GM12801 (cell line): Measurements from ENCODE around the gene PTX4.

Source experiments
- TF ChIP-seq, protein P1 (sequence below): IDR thresholded peaks from one replicate; pipeline ENCODE4 v1.5.1; 2011; ENCODE audit warnings: control low read depth; ENCODE audit not compliant: insufficient read length; ENCODE audit errors: extremely low read depth

The PTX4 gene

DNA sequence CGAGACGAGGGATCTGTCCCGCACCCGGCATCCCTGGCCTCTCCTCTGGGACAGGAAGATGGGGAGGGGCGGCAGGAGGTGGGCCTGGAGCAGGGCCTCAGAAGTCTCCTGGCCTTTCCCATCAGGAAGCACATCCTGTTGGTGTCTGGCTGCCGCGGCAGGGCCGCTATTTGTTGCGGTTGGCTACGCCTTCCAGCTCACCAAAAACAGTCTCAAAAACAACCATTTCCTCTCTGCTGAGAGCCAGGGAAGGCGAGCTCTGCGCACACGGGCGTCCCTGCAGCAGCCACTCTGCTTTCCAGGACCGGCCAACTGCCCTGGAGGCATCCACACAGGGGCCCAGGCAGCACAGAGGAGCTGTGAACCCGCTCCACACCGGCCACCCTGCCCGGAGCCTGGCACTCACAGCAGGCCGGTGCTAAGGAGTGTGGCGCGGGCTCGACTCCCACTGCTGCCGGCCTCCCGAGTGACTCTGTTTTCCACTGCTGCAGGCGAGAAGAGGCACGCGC lies 44.8 kb upstream of the PTX4 start, which contains the start of gene TMEM204:
Gene TMEM204 (plus strand): TSS at position 224 of the 509 bp plus-strand sequence. CDS start 610 bp downstream, outside the sequence.
- TF ChIP-seq, protein P1, sequence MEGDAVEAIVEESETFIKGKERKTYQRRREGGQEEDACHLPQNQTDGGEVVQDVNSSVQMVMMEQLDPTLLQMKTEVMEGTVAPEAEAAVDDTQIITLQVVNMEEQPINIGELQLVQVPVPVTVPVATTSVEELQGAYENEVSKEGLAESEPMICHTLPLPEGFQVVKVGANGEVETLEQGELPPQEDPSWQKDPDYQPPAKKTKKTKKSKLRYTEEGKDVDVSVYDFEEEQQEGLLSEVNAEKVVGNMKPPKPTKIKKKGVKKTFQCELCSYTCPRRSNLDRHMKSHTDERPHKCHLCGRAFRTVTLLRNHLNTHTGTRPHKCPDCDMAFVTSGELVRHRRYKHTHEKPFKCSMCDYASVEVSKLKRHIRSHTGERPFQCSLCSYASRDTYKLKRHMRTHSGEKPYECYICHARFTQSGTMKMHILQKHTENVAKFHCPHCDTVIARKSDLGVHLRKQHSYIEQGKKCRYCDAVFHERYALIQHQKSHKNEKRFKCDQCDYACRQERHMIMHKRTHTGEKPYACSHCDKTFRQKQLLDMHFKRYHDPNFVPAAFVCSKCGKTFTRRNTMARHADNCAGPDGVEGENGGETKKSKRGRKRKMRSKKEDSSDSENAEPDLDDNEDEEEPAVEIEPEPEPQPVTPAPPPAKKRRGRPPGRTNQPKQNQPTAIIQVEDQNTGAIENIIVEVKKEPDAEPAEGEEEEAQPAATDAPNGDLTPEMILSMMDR: no peak

DNA sequence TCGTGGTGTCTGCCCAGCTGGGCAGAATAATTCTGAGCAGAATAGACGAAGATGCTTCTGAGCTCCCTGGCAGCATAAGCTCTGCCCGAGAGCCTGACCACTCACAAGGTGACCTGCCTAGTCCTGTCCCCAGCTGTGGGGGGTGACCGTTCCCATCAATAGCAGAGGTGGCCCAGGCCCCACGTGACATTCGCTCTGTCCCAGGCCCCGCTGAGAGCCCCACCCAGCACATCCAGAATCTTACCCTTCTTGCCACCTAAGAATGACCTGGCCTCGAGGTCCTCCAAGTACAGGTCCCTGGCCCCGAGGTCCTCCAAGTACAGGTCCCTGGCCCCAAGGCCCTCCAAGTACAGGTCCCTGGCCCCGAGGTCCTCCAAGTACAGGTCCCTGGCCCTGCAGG lies 44.0 kb upstream of the PTX4 start:
- TF ChIP-seq, protein P1: no peak

DNA sequence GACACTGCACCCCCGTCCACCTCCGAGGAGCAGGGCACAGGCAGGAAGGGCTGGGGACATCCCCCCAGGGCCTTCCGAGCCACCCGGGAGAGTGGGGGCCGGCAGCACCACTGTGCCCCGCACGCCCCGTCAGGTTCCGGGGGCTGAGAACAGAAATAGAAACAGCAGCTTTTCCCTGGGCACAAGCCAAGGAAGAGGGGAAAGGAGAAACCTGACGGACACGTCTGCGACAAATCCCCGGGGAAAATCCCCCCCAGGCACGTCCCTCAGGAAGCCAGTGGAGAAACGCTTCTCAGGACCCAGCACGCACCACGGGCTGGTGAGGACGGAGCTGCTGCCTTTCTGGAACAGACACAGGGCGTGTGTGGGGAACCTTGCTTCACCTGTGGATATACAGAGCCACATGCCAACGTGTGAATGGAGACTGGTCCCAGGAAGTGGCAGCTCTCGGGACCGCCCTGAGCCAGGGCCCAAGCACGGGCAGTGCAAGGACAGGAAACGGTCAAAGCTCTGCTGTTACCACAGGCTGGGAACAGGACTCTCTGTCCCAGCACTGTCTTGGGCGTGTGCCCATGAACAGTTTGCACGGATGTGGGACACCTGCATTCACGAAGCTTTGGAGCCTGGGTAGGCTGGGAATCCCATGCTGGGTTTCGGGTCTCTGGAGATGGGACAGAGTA lies 43.5 kb upstream of the PTX4 start:
- TF ChIP-seq, protein P1: no peak

DNA sequence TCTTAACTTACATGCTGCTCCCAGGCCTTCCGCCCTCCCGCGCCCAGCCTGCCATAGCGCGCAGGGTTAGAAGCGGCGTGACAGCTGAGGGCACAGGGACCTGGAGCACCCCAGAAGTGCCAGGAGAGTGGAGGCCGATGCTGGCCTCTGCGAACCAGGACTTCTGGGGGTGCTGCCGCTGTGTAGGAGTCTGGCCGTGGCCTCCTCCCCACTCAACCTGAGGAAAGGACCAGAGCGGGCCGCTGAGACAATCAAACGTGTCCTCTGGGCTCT lies 42.8 kb upstream of the PTX4 start:
- TF ChIP-seq, protein P1: no peak

DNA sequence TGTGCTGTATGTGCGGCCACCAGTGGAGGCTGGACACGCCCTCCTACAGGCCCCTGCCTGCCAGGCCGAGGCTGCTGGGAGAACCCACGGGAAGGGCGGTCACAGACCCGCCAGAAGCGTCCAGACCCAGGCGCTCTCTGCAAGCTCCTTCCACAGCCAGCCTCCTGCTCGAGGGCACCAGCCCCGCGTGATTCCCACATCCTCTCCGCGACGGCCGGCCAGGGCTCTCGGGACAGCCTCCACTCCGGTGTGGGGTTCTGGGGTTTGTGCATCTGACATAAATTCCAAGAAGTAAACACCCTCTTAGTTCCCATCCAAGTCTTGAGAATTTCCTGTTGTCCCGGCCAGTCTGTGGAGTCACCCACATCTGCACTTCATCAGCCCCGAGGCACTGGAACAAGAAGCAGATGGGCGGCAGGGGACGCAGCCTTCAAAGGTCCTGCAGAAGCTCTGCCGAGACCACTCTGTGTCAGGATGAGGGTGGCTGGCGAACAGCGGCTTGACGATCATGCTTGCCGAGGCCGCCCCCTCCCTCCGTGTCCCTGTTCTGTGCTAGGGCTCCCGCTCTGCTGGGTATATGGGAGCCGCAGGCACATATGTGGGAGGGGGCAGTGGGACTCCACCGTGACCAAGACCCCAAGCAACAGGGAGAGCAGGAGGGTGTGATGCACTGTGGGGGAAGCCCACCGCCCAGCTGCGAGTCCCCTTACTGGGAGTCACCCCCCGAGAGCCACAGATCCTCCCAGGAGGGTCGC lies 42.3 kb upstream of the PTX4 start:
- TF ChIP-seq, protein P1: no peak

DNA sequence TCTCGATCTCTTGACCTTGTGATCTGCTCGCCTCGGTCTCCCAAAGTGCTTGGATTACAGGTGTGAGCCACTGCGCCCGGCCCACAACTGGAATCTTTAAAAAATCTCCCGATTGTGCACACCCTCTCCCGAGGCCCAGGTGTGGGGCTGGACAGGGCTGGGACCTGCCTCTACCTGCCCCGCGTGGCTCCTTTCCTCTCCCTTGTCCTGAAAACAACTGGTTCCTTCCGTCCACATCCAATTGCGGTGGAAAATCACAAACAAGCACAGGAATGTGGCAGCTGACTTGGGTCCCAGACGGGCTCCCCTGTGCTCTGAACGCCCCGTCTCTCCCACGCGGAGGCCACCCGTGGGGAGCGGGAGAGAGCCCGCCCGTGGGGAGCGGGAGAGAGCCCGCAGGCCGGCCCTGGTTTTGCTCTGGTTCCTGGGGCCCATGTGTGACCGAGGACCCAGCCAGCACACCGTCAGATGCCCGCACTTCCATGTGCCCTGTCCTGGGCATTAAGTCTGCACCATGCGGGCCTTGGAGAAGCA lies 41.7 kb upstream of the PTX4 start:
- TF ChIP-seq, protein P1: no peak

DNA sequence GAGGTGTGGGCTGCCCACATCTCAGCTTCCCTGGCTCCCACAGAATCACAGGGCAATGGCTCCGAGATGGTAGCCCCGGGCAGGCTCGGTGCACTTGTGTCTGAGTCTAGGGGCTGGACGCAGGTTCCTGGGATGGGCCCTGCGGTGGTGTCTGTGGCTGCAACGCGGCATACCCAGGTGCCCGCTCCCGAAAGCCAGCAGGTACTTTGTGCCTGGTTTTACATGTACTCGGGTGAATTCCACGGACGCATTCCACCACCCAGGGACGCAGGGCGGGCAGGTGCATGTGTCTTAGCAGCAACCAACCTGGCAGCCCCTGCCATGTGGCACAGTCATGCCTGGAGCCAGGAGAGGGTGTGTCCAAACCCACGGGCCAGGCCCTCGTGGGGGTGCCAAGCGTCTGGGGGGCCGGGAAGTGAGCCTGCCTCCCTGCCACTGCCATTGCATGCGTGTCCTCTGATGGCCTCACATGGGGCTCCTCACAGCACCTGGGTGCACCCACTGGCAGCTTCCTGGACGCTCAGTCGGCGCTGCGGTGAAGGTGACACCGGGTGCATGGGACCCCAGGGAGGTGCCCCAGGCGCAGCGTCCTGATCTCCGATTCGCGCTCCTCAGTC lies 40.3 kb upstream of the PTX4 start:
- TF ChIP-seq, protein P1: no peak
